MM.1S (cell line): Measurements from ENCODE around the gene NOL4L.

Experiments
- DNase-seq: peaks from one replicate; pipeline ENCODE4 v3.0.0-alpha.2; 2015
- H2AFZ ChIP-seq: fragments of 300-600 bp; sonication (generic); 2 replicates; pipeline ENCODE4 v1.6.0; 2016; ENCODE audit warnings: antibody characterized with exemption, low read length
- H3F3A ChIP-seq: fragments of 300-600 bp; sonication (generic); 2 replicates; pipeline ENCODE4 v1.6.1; 2016; ENCODE audit warnings: mild to moderate bottlenecking, antibody characterized with exemption, low read length, moderate library complexity, mixed read lengths; ENCODE audit not compliant: insufficient read depth
- H3K27ac ChIP-seq: fragments of 300-600 bp; sonication (generic); 2 replicates; pipeline ENCODE4 v1.5.1; 2016; ENCODE audit warnings: mild to moderate bottlenecking, low read length
- H3K27me3 ChIP-seq: fragments of 300-600 bp; sonication (generic); replicated peaks from 2 replicates; pipeline ENCODE4 v1.6.0; 2016; ENCODE audit warnings: low read length; ENCODE audit not compliant: insufficient read depth
- H3K36me3 ChIP-seq: fragments of 300-600 bp; sonication (generic); replicated peaks from 2 replicates; pipeline ENCODE4 v1.6.1; 2016; ENCODE audit warnings: mild to moderate bottlenecking, low read length, mixed read lengths; ENCODE audit not compliant: insufficient read depth
- H3K4me1 ChIP-seq: fragments of 300-600 bp; sonication (generic); 2 replicates; pipeline ENCODE4 v1.6.1; 2016; ENCODE audit warnings: low read length, mixed read lengths
- H3K4me2 ChIP-seq: fragments of 300-600 bp; sonication (generic); 2 replicates; pipeline ENCODE4 v1.6.0; 2016; ENCODE audit warnings: low read depth, low read length
- H3K4me3 ChIP-seq: fragments of 300-600 bp; sonication (generic); 2 replicates; pipeline ENCODE4 v1.5.1; 2016; ENCODE audit warnings: low read length, mixed read lengths
- H3K79me2 ChIP-seq: fragments of 300-600 bp; sonication (generic); 2 replicates; pipeline ENCODE4 v1.6.1; 2016; ENCODE audit warnings: mixed run types, low read length, mixed read lengths
- H3K9ac ChIP-seq: fragments of 300-600 bp; sonication (generic); 2 replicates; pipeline ENCODE4 v1.6.1; 2016; ENCODE audit warnings: low read length, mixed read lengths
- H3K9me2 ChIP-seq: fragments of 300-600 bp; sonication (generic); replicated peaks from 2 replicates; pipeline ENCODE4 v1.6.1; 2016; ENCODE audit warnings: mild to moderate bottlenecking, low read length, mixed read lengths; ENCODE audit not compliant: insufficient read depth
- H3K9me3 ChIP-seq: fragments of 300-600 bp; sonication (generic); replicated peaks from 2 replicates; pipeline ENCODE4 v1.6.1; 2016; ENCODE audit warnings: mild to moderate bottlenecking, low read length, mixed read lengths; ENCODE audit not compliant: insufficient read depth
- H4K20me1 ChIP-seq: fragments of 300-600 bp; sonication (generic); 2 replicates; pipeline ENCODE4 v1.6.1; 2016; ENCODE audit warnings: mild to moderate bottlenecking, low read length, moderate library complexity, mixed read lengths; ENCODE audit not compliant: insufficient read depth
- EZH2 ChIP-seq: fragments of 300-600 bp; sonication (generic); optimal IDR thresholded peaks from 2 replicates; pipeline ENCODE3; 2017; ENCODE audit warnings: low read depth, mild to moderate bottlenecking, antibody characterized with exemption, low read length, mixed read lengths
- EZH2phosphoT487 ChIP-seq: fragments of 300-600 bp; sonication (generic); IDR thresholded peaks from 2 replicates; pipeline ENCODE4 v1.6.1; 2018; ENCODE audit warnings: antibody characterized with exemption, low read length
- TF ChIP-seq, protein P1 (sequence below): fragments of 300-600 bp; sonication (generic); IDR thresholded peaks from 2 replicates; pipeline ENCODE4 v1.5.1; 2016; ENCODE audit warnings: antibody characterized with exemption, low read length, mixed read lengths

NOL4L gene

GRCh38 chr20:32465092-32465900 is 119.8 kb downstream of the NOL4L start:
- H3F3A ChIP-seq: no peaks in the 10 kb centered on the region
- no peak overlapping the region for H3K27ac ChIP-seq
- H3K9ac ChIP-seq: no peak overlapping the region
- TF ChIP-seq, protein P1, sequence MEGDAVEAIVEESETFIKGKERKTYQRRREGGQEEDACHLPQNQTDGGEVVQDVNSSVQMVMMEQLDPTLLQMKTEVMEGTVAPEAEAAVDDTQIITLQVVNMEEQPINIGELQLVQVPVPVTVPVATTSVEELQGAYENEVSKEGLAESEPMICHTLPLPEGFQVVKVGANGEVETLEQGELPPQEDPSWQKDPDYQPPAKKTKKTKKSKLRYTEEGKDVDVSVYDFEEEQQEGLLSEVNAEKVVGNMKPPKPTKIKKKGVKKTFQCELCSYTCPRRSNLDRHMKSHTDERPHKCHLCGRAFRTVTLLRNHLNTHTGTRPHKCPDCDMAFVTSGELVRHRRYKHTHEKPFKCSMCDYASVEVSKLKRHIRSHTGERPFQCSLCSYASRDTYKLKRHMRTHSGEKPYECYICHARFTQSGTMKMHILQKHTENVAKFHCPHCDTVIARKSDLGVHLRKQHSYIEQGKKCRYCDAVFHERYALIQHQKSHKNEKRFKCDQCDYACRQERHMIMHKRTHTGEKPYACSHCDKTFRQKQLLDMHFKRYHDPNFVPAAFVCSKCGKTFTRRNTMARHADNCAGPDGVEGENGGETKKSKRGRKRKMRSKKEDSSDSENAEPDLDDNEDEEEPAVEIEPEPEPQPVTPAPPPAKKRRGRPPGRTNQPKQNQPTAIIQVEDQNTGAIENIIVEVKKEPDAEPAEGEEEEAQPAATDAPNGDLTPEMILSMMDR: no peak
- TF ChIP-seq EZH2phosphoT487: no peak
- no peak for TF ChIP-seq EZH2
- no peaks in the 10 kb centered on the region for H3K9me2 ChIP-seq
- H3K9me3 ChIP-seq: no peaks in the 10 kb centered on the region
- H3K36me3 ChIP-seq: no peaks in the 10 kb centered on the region
- H3K79me2 ChIP-seq: no peaks in the 10 kb centered on the region
- H4K20me1 ChIP-seq: no peaks in the 10 kb centered on the region
- no peaks in the 10 kb centered on the region for H3K27me3 ChIP-seq
- H2AFZ ChIP-seq: no peak overlapping the region
- no peak for DNase-seq
- no peak overlapping the region for H3K4me3 ChIP-seq
- H3K4me2 ChIP-seq: no peak overlapping the region
- H3K4me1 ChIP-seq: no peaks in the 10 kb centered on the region

DNA sequence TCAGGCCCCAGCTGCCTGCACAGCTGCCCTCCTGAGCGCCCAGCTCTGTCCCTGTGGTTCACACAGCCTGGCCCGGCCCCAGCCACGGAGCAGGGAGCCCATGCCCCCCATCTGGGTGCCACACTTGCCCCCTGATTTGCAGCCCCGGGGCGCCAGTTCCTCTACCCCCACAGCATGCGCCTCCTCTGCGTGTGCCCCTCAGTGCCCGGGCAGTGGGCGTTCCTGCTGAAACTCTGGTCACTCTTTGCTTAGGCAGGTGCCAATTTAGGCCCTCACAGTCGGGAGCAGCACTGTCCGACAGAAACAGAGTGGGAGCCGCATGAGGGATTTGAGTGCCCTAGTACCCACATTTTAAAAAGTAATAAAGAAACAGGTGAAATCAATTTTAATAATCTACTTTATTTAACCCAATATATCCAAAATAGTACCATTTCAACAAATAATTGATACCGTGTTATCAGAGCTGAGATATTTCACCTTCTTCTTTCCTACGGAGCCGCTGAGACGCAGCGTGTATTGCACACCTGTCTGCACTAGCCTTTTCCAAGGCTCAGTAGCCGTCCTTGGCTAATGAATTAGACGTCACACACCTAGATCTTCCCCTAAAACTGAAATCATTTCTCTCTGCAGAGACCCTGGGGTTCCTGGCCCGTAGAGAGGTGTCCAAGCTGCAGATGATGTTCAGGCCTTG is 120.6 kb downstream of the NOL4L start:
- H3K27ac ChIP-seq: no peak overlapping the region
- H3K9me2 ChIP-seq: no peaks in the 10 kb centered on the region
- no peaks in the 10 kb centered on the region for H3K36me3 ChIP-seq
- H3F3A ChIP-seq: no peaks in the 10 kb centered on the region
- no peaks in the 10 kb centered on the region for H3K27me3 ChIP-seq
- H4K20me1 ChIP-seq: no peaks in the 10 kb centered on the region
- DNase-seq: no peak
- H3K4me3 ChIP-seq: no peak overlapping the region
- no peak overlapping the region for H3K9ac ChIP-seq
- no peak for TF ChIP-seq EZH2
- no peak overlapping the region for H3K4me2 ChIP-seq
- no peaks in the 10 kb centered on the region for H3K4me1 ChIP-seq
- no peaks in the 10 kb centered on the region for H3K79me2 ChIP-seq
- H3K9me3 ChIP-seq: no peaks in the 10 kb centered on the region
- no peak overlapping the region for H2AFZ ChIP-seq

DNA sequence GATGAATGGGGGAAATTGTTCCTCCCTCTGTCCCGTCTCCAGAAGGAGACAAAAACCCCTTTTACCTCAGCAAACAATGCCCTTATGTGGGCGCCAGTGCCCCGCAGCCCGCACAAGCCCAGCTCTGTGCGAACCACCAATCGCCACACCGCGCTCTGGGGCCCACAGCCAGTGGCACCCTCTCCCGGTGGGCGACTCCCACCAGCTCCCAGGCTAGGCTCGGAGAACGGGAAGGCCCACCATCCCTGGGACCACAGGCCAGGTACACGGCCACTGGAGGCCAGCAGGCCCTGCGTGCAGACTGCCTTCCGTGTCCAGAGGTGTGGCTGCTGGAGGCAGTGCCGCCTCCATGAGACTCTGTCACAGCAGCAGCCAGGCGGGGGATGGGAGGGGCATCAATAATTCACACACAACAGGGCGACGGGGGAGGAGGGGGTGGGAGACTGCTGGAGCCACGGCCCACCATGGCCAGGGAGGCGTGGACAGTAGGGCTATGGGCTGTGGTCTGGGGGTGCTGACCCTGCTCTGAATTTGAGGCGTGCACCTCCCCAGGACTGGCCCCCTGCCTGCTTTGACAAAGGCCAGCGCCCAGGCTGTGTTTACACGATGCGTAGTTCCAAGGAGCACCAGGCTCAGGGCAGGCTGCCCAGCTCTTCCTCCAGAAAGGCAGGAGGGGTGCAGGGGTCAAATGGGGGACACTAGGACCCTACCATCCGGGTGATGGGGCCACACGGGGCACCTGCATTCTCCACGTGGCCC is 121.3 kb downstream of the NOL4L start:
- H3K27me3 ChIP-seq: no peaks in the 10 kb centered on the region
- DNase-seq: no peak
- H2AFZ ChIP-seq: no peak overlapping the region
- H3K9me3 ChIP-seq: no peaks in the 10 kb centered on the region
- no peaks in the 10 kb centered on the region for H3K79me2 ChIP-seq
- no peaks in the 10 kb centered on the region for H4K20me1 ChIP-seq
- H3K4me2 ChIP-seq: no peak overlapping the region
- no peak overlapping the region for H3K4me3 ChIP-seq
- no peaks in the 10 kb centered on the region for H3K4me1 ChIP-seq
- H3K27ac ChIP-seq: no peak overlapping the region
- no peaks in the 10 kb centered on the region for H3F3A ChIP-seq
- no peak overlapping the region for H3K9ac ChIP-seq
- TF ChIP-seq EZH2phosphoT487 (no peak), EZH2 (no peak)
- TF ChIP-seq, protein P1: no peak
- no peaks in the 10 kb centered on the region for H3K9me2 ChIP-seq
- H3K36me3 ChIP-seq: no peaks in the 10 kb centered on the region
